Neural cell (in vitro differentiated cells): ENCODE data around the gene INPP1. TPM values are rescaled to one million over a fixed set of nuclear protein-coding genes. Genes with fewer than 3 reads are reported as not detected.

Source experiments
- H2AFZ ChIP-seq: fragments of 200-600, 300-800 bp; sonication (generic), shearing (Covaris generic); 2 replicates; pipeline ENCODE4 v1.6.0; 2014; ENCODE audit warnings: low read depth, mild to moderate bottlenecking, antibody characterized with exemption, low read length, moderate library complexity
- H3F3A ChIP-seq: fragments of 200-600 bp; shearing (Covaris generic); 2 replicates; pipeline ENCODE4 v1.6.1; 2016; ENCODE audit warnings: mild to moderate bottlenecking, moderate library complexity, mixed read lengths, antibody characterized with exemption, low read length; ENCODE audit not compliant: insufficient read depth, poor library complexity, severe bottlenecking
- H3K27ac ChIP-seq: fragments of 200-600, 300-800 bp; sonication (generic), shearing (Covaris generic); 2 replicates; pipeline ENCODE4 v1.5.1; 2014; ENCODE audit warnings: mild to moderate bottlenecking, low read length, moderate library complexity
- H3K27me3 ChIP-seq: fragments of 300-800, 200-600 bp; sonication (generic), shearing (Covaris generic); 2 replicates; pipeline ENCODE4 v1.6.0; 2014; ENCODE audit warnings: mild to moderate bottlenecking, low read depth, low read length, moderate library complexity; ENCODE audit not compliant: insufficient read depth
- H3K36me3 ChIP-seq: fragments of 300-800, 200-600 bp; sonication (generic), shearing (Covaris generic); 2 replicates; pipeline ENCODE4 v1.5.1; 2014; ENCODE audit warnings: mild to moderate bottlenecking, antibody characterized with exemption, low read length, moderate library complexity; ENCODE audit not compliant: insufficient read depth
- H3K4me2 ChIP-seq: fragments of 300-800, 200-600 bp; sonication (generic), shearing (Covaris generic); 2 replicates; pipeline ENCODE4 v1.6.0; 2014; ENCODE audit warnings: mild to moderate bottlenecking, low read length
- H3K4me3 ChIP-seq: fragments of 300-800, 200-600 bp; sonication (generic), shearing (Covaris generic); 2 replicates; pipeline ENCODE4 v1.5.1; 2014; ENCODE audit warnings: mild to moderate bottlenecking, low read length, moderate library complexity
- H3K79me2 ChIP-seq: fragments of 200-600 bp; shearing (Covaris generic); replicated peaks from 2 replicates; pipeline ENCODE4 v1.6.0; 2014; ENCODE audit warnings: mild to moderate bottlenecking, low read length, moderate library complexity; ENCODE audit not compliant: insufficient read depth
- H3K9ac ChIP-seq: fragments of 300-800, 200-600 bp; sonication (generic), shearing (Covaris generic); 2 replicates; pipeline ENCODE4 v1.6.1; 2016; ENCODE audit warnings: mild to moderate bottlenecking, low read length, mixed read lengths
- H3K9me2 ChIP-seq: fragments of 200-600 bp; shearing (Covaris generic); 2 replicates; pipeline ENCODE4 v1.6.1; 2016; ENCODE audit warnings: mild to moderate bottlenecking, low read length, mixed read lengths; ENCODE audit not compliant: insufficient read depth
- H3K9me3 ChIP-seq: fragments of 200-600, 300-800 bp; sonication (generic), shearing (Covaris generic); 2 replicates; pipeline ENCODE4 v1.6.1; 2016; ENCODE audit warnings: mild to moderate bottlenecking, mixed run types, low read length, moderate library complexity, mixed read lengths
- H4K20me1 ChIP-seq: fragments of 200-600 bp; shearing (Covaris generic); 2 replicates; pipeline ENCODE4 v1.6.1; 2016; ENCODE audit warnings: mild to moderate bottlenecking, mixed run types; ENCODE audit not compliant: insufficient read depth
- EP300 ChIP-seq: fragments of 450-650 bp; conservative IDR thresholded peaks from 2 replicates; pipeline ENCODE4 v1.6.1; 2014; ENCODE audit warnings: antibody characterized with exemption, mild to moderate bottlenecking, moderate library complexity; ENCODE audit not compliant: poor library complexity, severe bottlenecking
- SMC3 ChIP-seq: fragments of 450-650 bp; conservative IDR thresholded peaks from 2 replicates; pipeline ENCODE4 v1.6.1; 2014; ENCODE audit warnings: antibody characterized with exemption, mild to moderate bottlenecking, moderate library complexity; ENCODE audit not compliant: poor library complexity
- TAF1 ChIP-seq: IDR thresholded peaks from 2 replicates; pipeline ENCODE4 v1.6.1; 2012; ENCODE audit warnings: low read depth
- polyA plus RNA-seq: library from polyadenylated mRNA; depleted of rRNA; stranded (reverse); fragments of >200 nt; gene quantifications from 2 replicates; pipeline ENCODE4 v1.2.3, GENCODE V29; 2014

The INPP1 gene
- polyA plus RNA-seq, 1 donor from 2014 or later: 15.1 TPM

DNA sequence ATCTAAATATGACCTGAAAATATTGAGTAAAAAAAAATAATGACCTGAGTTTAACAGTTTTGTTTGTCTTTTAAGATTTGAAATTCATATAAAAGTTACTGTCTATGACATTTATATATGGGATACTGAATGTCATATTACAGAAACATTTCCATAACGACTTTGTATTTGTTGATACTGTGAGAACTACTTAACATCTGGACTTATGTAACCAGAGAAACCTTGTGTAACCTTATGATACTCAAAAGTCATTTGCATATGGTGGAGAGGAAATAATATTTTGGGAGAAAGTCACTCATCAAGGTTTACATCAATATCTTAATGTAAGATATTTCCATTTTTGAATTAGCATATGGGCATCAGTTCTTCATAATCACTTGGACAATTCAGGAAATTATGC is 77.4 kb downstream of the INPP1 start:
- Histone ChIP-seq H3K36me3 (no peaks in the 10 kb centered on the region), H4K20me1 (no peaks in the 10 kb centered on the region), H3K4me2 (no peak overlapping the region), H3K9me2 (no peaks in the 10 kb centered on the region), H3K9me3 (no peaks in the 10 kb centered on the region), H3K9ac (no peak overlapping the region), H3F3A (no peaks in the 10 kb centered on the region), H2AFZ (no peak overlapping the region), H3K4me3 (no peak overlapping the region), H3K79me2 (no peaks in the 10 kb centered on the region), H3K27ac (no peak overlapping the region), H3K27me3 (no peaks in the 10 kb centered on the region)
- TF ChIP-seq SMC3 (no peak), TAF1 (no peak), EP300 (no peak)

Other genes starting within 250 kb of the INPP1 start
- gene HIBCH, start 23.8 kb upstream of the INPP1 start, polyA plus RNA-seq: 10.2 and 17.8 TPM in 2 replicates
- gene MFSD6, start 64.8 kb downstream of the INPP1 start, polyA plus RNA-seq: 11.8 and 15.8 TPM in 2 replicates
- gene NEMP2, start 191.1 kb downstream of the INPP1 start, polyA plus RNA-seq: 1.1 and 2.2 TPM in 2 replicates